HG03565 (cell line): ENCODE data around the gene ERAS.

ENCODE experiments used
- ATAC-seq: cut with Tn5 transposase; IDR thresholded peaks from one replicate; pipeline ENCODE4 v1.9.1; 2021; ENCODE audit warnings: mild to moderate bottlenecking, moderate library complexity; ENCODE audit not compliant: unreplicated experiment

ERAS gene, protein sequence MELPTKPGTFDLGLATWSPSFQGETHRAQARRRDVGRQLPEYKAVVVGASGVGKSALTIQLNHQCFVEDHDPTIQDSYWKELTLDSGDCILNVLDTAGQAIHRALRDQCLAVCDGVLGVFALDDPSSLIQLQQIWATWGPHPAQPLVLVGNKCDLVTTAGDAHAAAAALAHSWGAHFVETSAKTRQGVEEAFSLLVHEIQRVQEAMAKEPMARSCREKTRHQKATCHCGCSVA

DNA sequence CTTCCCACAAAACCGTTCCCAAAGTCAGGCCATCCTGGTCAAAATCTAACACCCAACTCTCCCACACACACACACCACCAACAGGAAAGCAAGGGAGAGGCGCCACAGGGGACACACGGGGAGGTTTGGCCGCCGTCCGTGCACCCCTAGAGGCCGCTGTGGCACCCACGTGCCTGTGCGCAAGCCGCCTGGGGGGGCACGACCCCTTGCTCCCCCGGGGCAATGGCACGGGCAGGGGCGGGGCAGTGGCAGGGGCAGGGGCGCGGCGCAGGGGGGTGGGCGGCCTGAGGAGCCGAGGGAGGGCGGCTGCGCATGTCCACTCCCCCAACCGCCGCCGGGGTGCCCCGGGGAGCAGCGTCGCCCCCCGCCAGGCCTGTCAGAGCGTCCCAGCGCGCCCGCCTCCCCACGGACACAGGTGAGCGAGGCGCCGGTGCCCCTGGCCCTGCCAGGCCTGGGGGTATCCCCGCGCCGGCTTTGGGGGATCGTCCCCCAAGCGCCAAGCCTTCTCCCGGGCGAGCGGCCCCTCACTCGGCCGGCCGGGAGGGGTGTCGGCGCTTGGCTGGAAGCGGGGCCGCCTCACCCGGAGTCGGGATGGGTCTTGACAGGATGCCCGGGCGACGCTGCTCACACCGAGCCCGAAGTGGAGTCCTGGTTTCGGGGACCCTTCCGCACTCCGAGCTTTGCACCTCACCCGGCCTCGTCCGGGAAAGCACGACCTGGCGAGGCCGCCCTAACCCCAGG lies at the start of gene ERAS:
Gene ERAS, plus strand, starts transcription at position 379 of the 741 bp plus-strand sequence. CDS start 2,611 bp downstream, outside the sequence.
- no peak for ATAC-seq

DNA sequence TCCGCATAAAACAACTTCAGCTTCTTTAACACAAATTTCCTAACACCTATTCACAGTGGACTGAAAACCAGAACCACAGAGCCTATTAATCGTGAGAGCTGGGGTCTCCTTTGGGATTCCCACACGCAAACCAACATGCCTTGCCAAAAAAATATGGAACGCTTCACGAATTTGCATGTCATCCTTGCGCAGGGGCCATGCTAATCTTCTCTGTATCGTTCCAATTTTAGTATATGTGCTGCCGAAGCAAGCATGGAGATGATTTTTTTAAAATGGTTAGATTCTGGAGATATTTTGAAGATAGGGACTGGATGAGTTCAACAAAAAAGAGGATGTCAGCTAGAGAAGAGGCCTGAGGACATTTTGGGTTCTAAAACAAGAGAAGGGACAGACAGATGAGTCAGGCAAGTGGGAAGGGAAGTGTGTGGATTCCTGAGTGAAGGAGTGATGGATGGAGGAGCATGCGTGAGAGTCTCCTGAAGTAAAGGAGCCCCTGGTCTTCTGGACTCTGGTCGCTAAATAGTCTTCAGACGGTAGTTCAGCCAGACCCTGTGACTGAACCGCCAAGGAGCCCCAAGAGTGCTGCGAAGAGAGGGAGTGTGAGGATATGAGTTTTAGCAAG lies 49.4 kb upstream of the ERAS start:
- no peak for ATAC-seq

DNA sequence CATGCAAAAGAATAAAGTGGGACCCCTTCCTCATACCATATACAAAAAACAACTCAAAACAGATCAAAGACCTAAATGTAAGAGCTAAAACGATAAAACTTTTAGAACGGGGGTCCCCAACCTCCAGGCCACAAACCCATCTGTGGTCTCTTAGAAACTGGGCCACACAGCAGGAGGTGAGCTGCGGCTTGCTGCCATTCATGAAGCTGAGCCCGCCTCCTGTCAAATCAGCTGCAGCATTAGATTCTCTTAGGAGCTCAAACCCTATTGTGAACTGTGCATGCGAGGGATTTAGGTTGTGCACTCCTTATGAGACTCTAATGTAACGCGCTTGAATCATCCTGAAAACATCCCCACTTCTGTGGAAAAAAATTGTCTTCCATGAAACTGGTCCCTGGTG lies 46.9 kb upstream of the ERAS start:
- ATAC-seq: no peak

DNA sequence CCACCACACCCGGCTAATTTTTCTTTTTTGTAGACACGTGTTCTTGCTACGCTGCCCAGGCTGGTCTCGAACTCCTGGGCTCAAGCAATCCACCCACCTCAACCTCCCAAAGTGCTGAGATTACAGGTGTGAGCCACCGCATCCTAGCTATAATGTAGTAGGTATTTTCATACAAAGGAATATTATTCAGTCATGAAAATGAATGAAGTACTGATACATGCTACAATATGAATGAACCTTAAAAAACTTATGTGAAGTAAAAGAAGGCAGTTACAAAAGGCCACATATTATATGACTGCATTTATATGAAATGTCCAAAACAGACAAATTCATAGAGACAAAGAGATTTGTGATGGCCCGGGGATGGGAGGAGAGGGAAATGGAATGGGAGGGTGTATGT lies 44.6 kb upstream of the ERAS start:
- no peak for ATAC-seq

DNA sequence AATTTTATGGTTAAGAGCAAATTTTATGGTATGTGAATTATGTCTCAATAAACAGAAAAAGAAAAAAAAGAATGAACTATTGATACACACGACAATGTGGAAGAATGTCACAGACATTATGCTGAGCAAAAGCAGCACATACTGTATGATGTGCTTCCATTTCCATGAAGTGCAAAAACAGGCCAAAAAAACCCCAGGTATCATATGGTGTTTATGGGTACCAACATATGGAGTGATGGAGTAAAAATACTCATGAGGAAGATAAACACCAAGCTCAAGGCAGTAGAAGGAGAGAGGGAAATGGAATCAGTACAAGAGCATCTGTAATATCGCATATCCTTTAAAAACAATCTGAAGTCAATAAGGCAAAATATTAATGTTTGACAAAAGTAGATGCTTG lies 44.1 kb upstream of the ERAS start:
- no peak for ATAC-seq

DNA sequence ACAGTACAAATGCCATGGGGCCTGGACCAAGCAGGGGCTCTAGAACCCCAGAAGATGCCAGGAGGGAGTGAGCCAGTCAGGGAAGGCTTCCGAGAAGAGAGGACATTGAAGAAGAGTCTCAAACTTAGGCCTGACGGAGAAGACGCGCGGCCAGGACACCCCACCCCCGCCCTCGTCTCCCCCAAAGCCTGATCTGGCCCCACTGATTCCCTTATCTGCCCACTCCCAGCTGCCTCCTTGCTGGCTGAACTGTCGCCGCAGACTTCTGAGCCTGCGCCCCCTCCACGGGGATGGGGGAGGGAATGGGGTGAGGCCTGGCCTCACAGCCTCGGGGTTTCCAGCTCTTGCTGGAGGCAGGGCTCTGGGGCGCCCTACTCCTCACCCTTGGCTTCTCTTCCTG lies 43.5 kb upstream of the ERAS start:
- no peak for ATAC-seq

DNA sequence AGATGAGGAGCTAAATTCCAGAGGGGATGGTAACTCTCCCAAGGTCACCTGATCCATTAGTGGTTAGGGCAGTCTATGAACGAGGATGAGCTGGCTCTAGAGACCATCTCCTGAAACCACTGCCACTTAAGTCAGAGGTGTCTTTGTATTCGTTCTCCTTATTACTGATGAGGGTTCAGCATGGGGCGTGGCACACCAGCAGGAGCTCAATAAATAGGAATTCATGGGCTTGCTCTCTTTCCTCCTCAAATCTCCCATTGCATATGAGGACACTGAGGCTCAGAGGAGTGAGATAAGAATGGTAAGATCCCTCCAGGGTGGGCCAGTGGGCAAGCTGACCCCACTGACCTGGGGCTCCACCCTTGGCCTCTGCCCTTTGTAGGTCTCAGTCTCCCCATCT lies 41.6 kb upstream of the ERAS start:
- ATAC-seq: no peak

DNA sequence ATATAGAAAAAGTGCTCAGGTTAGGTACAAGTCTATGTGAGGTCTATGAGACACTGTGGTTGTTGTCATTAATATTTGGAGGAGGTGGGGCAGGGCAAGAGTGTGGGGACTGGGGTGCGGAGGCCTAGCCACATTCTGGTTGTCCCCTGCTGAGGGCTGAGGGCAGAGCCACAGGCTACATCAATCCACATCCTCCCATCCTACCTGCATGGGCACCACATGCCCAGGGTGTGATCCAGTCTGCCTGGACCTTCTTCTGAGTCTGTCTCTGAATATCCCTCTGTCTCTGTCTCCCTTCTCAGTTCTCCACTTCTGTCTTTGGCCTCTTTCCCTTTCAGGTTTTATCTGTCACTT lies 41.1 kb upstream of the ERAS start:
- ATAC-seq: no peak

DNA sequence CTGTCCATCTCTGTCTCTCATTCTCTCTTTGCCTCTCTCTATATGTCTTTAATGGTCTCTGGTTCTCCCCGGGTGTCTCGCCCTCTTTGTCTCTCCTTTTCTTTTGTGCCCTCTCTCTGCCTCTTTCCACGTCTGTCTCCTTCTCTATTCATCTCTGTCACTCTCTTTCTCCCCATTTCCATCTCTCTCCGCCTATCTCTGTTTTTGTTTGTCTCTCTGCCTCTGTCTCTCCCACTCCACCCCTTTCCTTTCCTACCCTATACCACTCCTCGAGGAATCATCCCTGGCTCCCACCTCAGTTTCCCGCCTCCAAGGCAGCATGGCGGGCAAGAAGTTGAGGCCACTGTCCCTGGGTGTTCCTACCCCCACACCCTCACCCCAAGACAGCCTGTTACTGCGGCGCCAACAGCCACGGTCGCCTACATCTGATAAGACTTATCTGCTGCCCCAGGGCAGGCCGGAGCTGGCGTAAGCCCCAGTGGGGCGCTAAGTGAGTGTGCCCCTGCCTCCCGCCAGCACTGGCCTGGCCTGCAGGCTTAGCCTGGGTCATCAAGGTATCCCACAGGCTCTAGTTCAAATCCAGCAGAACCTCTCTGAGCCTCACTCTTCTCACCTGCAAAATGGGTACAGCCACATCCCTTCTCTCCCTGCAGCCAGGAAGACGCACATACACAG lies 40.6 kb upstream of the ERAS start:
- no peak for ATAC-seq

DNA sequence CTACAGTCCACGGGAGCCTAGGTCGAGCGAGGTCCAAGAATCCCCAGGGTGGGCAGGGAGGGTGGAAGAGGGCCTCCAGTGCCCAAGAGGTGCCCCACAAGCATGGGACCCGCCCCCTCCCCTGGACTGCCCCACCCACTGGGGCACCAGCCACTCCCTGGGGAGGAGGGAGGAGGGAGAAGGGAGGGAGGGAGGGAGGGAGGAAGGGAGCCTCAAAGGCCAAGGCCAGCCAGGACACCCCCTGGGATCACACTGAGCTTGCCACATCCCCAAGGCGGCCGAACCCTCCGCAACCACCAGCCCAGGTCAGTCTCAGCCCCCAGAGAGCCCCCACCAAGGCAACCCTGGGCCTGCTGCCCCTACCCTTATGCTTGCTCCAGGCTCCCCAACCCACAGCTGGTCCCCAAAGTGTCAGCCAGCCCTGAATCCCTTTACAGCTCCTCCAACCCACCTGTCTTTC lies 39.9 kb upstream of the ERAS start, which contains the start of gene GATA1:
Gene GATA1, plus strand, starts transcription at position 250 of the 460 bp plus-strand sequence. CDS start 4,520 bp downstream, outside the sequence.
- ATAC-seq: no peak

DNA sequence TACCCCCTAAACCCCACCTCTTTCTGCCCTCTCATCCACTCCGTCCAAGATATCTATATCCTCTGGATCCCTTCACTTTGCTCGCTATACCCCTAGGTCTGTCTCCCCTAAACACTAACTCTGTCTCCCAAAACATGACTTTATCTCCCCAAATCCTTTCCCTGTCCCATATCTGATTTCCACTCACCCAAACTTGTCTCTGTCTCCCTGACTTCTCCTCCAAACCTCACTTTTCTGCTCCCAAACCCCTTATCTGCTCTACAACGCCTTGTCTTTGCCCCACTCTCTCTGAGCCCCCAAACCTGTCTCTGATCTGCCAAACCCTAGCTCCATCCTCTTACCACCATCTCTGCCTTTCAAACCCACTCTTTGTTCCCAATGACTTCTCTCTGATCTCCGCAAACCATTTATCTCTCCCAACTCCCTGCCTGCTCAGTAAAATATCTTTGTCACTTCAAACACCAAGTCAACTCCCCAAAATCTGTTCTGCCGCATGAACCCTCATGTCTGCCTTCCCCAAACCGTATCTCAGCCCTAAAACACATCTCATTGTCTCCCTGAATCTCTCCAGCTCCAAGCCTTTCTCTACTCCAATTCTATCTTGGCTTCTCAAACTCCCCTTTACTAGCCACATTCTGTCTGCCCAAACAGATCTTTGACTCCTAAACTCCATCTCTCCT lies 39.3 kb upstream of the ERAS start:
- no peak for ATAC-seq

DNA sequence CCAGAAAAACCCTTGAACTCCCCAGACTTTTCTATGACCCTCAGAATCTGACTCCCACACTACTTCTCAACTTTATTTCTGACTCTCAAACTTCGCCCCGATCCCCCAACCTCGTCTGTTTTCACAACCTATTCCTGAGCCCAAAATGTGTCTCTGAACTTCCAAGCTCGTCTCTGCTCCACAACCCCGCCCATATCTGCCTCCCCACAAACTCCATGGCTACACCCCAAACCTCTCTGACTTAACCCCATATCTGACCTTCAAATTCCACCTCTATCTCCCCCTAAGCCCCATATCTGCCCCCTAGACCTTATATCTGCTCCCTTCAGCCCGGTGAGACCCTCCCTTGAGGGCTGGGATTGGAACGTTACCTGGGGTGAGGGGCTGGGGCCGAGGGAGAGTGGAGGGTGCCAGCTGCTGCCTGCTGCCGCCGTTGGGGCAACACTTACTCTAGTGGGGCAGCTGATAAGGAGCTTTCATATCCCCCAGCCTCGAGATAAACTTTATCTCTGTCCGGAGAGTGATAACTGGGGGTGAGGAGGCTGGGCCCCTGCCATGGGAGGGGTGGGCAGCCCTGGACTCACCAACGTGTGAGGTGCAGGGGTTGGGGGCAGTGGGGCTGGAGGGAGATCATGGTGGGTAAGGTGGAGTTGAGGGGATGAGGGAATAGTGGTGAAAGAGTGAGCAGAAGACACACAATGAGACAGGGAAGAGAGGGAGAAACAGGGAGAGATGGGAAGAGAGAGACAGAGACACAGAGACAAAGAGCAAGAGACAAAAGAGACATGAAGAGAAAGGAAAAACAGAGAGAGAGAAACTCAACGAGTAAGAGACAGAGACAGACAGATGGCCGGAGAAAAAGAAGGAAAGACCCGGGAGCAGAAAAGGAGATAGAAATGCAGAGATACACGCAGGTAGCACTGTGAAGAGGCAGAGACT lies 38.5 kb upstream of the ERAS start:
- no peak for ATAC-seq

DNA sequence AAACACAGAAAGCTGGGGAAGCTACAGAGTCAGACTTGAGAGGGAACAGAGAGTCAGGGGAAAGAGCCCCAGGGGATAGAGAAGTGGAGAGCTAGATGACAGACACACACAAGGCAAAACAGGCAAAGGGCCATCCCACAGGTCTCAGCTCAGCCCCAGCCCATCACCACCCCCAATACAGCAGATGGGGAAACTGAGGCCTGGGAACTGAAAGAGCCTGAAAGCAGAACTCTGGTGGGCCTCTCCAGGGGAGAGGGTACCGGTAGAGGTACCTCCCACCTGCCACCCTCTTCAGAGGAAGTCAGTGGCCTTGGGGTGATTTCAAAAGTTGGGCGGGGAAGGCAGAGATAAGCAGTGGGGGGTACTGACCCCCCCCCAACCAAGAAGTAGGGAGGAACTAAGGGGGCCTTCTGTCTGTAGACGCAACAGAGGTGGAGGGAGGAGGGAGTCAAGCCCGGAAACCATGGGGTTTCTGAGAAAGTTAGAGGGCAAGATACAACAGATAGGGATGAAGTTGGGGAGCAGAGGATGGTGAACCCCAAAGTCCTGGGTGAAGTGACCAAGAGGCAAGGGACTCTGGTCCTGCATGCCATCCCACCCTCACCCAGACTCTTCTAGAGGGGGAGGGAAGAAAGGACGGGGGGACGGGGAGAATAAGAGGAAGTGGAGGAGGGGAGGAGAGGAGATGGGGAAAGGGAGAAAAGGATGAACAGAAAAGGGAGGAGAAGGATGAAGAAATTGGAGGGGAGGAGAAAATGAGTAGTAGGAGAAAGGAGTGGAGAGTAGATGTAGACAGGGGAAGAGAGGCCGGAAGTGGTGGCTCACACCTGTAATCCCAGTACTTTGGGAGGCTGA lies 36.7 kb upstream of the ERAS start:
- ATAC-seq: no peak

DNA sequence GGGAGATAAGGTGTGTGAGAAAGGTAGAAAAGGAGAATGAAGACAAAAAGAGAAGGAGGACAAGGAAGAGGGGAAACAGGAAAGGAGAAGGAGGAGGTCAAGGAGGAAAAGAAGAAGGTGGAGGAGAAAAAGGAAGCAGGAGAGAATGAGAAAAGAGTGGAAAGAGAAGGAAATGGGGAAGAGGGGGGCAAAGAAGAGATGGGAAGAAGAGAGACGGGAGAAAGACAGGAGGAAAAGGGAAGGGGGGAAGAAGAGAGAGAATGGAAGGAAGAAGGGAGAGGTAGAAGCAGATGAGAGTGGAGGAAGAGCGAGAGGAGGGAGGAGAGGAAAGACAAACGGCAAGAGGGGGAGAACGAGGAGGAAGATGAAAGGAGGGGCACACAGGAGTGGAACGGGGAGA lies 35.8 kb upstream of the ERAS start:
- no peak for ATAC-seq

DNA sequence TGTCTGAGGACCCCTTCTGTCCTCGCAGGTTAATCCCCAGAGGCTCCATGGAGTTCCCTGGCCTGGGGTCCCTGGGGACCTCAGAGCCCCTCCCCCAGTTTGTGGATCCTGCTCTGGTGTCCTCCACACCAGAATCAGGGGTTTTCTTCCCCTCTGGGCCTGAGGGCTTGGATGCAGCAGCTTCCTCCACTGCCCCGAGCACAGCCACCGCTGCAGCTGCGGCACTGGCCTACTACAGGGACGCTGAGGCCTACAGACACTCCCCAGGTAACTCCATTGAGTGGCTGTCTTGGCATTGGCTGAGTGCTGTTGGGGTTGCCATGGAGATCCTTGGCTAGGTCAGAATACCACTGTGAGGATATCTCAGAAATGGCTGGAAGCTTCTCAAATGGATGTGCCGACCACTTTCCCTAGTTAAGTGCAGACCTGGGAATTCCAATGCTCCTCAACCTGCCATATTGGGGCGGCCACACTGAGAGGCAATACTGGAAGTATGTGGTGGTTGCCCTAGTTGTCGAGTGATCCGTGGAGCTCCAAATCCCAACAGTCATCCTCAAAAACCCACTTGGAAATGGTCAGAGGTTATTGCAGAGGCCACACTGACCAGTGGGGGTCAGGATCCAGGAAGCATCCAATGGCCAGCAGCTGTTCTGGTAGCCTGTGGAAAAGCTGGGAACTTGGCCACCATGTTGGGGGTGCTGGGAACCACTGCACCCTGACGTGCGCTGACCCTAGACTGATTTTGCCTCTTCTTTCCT lies 35.1 kb upstream of the ERAS start:
- ATAC-seq: no peak

DNA sequence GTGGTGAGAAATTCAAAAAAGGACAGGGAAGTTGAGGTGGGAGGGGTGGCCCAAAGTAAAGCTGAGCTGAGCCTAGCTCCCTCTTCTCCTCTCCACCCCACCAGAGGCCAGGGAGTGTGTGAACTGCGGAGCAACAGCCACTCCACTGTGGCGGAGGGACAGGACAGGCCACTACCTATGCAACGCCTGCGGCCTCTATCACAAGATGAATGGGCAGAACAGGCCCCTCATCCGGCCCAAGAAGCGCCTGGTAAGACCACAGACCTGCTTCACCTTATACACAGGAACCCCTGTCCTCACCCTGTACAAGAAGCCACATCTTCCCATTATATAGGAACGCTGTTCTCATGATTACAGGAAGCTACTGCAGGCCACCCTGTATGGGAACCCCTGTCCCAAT lies 34.1 kb upstream of the ERAS start:
- ATAC-seq: no peak

DNA sequence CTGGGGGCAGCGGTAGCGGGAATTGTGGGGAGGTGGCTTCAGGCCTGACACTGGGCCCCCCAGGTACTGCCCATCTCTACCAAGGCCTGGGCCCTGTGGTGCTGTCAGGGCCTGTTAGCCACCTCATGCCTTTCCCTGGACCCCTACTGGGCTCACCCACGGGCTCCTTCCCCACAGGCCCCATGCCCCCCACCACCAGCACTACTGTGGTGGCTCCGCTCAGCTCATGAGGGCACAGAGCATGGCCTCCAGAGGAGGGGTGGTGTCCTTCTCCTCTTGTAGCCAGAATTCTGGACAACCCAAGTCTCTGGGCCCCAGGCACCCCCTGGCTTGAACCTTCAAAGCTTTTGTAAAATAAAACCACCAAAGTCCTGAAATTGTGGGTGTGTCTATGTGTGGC lies 32.4 kb upstream of the ERAS start:
- ATAC-seq: no peak

DNA sequence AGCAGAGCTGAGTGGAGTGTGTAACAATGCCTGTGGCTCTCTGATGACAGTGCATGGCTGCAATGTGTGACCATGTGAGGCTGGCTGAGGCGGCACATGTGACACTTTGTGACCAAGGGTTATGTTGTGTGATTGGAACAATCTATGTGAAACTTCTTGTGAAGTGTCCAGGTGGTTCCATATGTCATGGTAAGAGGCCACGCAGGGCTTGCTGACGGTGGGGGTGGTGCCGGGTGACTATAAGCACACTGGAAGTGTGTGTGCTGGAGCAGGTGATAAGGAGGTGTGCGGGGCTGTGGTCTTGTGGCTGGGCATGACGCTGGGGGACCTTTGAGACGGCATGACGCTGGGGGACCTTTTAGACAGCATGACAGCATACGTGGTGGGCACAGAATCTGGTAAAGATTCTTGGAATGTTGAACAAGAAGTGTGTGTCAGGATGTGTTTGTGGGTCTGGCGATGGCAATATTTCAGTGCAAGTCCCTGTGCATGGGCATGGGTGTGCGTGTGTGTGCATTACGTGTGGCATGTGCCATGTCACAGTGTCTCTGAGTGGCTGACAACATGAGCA lies 31.9 kb upstream of the ERAS start:
- no peak for ATAC-seq
